Measurements from ENCODE around the gene IL15.
"Not testable (repeated sequence)": the region's sequence is repeated elsewhere in the genome, so short reads cannot be mapped to it uniquely, and the experiment has no call there.

The IL15 gene

DNA sequence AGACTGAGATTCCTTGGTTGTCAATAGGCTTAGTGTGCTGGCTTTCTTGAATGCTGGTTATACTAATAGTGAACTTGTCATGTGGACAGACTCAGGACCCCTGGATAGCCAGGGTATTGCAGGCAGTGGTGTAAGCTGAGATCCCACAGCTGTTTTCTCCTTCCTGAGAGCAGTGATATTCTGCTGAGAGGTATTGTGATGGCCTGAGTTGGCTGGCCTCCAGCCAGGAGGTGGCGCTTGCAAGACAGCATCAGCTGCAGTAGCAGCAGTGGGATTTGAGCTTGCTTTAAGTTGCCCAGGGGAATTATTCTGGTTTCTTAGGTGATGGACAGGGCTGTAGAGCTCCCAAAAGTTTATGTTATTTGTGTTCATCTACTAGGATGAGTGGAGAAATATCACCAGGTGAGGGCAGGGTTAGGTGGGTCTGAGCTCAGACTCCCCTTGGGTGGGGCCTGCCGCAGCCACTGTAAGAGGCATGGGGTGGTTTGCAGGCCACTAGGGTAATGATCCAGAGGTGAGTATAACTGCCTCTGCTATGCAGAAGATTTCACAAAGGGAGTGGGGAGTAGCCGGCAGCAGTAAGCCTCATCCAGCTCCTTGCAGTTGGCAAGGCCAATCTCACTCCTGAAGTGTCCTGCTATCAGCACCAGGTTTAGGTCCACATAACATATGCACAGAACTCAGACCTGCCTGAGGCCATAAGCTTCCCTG, 66.2 kb downstream of the IL15 start:
- peak; percentile 13 for DNase-seq (ENCODE audit: low spot score)

DNA sequence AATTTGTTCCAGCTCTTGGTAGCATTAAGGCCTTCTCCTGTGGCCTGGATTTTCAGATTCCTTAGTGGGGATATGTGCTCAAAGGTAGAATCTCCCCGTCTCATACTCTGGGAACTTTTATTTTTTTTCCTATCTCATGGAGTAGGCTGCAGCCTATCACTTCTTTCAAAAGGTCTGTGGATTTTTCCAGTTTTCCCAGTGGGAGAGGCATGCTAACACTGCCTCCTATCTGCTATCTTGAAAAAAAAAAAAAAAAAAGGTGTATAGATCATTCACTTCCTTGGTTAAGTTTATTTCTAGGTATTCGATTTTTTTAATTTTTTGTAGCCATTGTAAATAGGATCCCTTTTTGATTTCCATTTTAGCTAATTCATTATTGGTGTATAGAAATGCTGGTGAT, 67.1 kb downstream of the IL15 start:
- DNase-seq (ENCODE audit: low spot score) = no peak

DNA sequence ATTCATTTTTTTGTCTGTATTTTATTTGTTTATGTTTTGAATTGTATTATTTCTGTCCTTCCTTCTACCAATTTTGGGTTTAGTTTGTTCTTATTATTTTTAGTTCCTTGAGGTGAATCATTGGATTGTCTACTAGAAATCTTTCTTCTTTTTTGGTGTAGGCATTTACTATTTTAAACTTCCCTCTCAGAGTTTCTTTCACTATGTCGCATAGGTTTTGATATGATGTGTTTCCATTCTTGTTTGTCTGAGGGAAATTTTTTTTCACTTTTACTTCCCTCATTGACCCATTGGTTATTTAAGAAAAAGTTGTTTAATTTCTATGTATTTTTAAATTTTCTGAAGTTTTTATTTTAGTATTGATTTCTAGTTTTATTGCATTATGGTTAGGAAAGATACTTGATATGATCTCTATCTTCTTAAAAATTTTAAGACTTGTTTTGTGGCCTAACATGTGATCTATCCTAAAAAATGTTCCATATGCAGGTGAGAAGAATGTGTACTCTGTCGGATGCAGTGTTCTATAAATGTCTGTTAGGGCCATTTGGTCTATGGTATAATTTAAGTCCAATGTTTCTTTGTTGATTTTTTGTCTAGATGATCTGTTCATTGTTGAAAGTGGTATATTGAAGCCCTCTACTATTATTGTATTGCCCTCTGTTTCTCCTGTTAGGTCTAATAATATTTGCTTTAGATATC, 68.8 kb downstream of the IL15 start:
- no peak for DNase-seq (ENCODE audit: low spot score)

DNA sequence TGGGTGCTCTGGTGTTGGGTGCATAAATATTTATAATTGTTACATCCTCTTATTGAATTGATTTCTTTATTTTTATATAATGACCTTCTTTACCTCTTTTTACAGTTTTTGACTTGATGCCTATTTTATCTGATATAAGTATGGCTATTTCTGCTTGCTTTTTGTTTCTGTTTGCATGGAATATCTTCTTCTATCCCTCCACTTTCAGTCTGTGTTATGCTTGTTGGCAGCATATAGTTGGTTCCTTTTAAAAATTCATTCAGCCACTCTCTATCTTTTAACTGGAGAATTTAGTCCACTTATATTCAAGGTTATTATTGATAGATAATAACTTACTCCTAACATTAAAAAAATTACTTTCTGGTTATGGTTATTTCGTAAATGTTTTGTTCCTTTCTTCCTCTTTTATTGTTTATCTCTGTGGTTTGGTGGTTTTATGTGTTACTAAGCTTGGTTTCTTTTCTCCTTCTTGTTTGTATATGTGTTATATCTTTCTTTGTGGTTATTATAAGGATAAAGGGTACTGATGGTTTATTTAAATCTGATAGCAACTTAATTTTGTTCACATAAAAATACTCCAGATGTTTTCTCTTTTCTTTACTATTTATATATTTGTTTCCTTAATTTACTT, 69.5 kb downstream of the IL15 start:
- no peak for DNase-seq (ENCODE audit: low spot score)

DNA sequence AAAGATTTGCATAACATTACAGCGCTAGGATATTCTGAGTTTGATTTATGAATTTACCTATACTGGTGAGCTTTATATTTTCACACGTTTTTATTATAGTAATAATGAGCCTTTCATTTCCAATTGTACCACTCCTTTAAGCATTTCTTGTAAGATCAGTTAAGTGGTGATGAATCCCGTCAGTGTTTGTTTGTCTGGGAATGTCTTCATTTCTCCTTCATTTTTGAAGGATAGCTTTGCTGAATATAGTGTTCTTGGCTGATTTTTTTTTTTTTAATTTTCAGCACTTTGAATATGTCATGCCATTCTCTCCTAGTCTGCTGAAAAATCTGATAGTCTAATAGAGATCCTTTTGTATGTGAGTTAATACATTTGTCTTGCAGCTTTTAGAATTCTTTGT, 70.1 kb downstream of the IL15 start:
- DNase-seq (ENCODE audit: low spot score) = no peak

DNA sequence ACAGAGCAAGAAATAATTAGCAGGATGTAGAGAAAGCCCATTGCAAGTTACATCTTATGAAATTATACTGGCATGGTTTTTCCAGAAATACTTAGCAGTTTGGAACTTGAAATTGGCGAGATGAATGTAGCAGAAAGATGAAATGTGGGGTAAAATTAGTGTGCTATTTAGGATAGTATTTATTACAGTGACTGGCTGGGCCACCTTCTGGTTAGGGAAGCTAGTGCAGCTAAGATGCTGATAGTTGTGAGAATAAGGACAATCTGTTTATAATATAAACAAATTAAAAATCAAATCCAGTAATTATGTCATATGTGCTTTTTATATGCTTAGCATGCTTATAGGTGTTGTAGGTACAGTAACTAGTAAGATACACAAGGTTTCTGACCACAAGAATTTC, 74.8 kb downstream of the IL15 start:
- DNase-seq (ENCODE audit: low spot score) = peak; percentile 19

DNA sequence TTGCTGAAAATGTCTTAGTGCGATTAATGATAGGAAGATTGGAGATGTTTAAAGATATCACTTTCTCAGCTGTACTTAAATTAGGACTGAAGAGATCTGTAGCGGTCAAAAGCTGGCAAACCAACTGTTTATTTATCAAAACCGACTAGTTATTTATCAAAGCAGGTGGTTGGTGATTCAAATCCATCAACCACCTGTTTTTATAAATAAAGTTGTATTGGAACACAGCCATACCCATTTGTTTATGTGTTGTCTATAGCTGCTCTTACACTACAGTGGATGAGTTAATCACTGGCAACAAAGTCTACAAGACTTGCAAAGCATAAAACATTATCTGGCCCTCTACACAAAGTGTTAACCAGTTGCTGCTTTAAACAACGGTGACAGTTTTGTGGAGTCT, 76.8 kb downstream of the IL15 start:
- no peak for DNase-seq (ENCODE audit: low spot score)

DNA sequence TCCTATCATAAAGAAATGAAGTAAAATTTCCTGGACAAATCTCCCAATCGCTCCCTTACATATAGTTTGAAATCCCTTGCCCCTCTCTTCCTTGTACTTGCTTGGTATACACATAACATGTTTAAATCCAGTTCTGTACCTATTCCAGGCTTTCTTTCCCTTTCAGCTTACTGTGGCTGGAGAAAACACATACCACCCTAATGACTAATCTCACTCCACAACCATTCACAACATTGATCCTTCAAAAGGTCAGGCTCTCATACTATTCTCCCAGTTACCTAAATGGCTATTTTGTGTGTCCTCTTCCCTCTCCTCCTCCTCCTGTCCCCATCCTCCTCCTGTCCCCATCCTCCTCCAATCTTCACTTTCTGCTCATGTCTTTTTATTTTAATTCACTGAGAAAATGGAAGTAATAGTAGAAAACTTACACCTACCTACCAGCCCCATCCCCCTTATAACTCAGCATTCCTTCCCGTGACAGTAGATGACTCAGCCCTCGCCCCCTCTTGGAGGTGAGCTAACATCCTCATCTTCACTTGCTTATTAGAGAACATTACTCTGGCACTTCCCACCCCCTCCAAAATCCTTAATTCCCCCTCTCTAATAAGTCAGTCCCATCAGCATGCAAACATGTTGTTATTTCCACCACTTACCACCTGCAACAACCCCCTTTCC, 77.5 kb downstream of the IL15 start:
- DNase-seq (ENCODE audit: low spot score) = peak; percentile 85

DNA sequence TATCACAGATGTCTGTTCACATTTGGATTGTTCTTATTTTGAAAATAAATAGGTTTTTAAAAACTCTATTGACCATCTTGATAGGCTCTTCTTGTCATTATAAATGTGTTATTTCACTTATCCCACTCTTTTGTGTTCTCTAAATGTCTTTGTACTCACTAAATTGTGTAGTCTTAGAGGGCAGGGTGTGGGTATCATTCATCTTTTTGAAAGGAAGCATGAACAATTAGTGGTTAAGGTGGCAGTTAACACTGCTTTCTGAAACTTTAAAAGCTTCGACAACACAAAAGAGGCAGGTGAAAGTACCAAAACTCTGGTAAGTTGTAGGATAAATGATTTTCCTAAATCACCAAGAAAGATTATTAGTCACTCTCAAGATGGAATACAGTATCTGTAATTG, 83.2 kb downstream of the IL15 start:
- no peak for DNase-seq (ENCODE audit: low spot score)

DNA sequence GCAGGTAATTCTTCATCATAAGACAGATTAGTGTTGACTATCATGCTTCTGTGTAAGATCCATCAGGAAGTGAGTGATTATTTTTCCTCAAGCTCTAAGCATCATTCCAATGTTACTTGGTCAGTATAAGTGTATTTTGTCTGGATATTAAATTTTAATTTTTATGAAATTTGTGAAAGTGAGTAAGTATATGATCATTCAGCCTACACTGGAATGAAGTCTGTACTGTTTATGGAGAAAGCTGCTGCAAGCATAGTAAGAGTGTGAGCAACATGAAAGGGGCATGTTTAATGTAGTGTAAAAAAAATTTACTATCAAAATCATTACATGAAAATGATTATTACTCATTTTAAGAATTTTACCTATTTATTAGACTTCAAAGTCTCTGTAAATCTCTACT, 84.8 kb downstream of the IL15 start:
- no peak for DNase-seq (ENCODE audit: low spot score)

DNA sequence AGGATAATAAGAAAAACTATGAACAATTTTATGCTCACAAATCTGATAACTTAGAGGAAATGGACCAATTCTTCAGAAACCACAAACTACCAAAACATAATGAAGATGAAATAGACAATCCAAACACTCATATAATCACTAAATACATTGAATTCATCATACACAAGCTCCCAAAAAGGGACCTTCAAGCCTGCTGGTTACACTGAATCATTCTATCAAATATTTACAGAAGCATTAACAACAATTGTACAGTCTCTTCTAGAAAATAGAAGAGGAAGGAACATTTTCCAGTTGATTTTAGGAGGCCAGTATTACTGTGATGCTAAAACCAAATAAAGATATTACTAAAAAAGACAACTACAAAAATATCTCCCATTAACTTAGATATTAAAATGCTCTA, 88.3 kb downstream of the IL15 start:
- DNase-seq (ENCODE audit: low spot score) = no peak

DNA sequence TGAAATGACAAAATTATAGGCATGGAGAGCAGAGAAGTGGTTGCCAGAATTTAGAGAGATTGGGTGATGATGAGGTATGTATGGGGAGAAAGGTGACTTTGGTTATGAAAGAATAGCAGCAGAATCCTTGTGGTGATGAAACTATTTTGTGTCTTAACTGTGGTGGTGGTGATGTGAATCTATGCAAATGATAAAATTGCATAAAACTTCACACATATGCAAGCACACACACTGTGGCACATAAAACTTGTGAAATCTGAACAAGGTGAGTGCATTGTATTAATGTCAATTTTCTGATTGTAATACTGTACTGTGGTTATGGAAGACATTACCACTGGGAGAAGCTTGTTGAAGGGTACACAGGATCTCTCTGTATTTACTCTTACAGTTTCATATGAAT, 91.0 kb downstream of the IL15 start:
- no peak for DNase-seq (ENCODE audit: low spot score)

DNA sequence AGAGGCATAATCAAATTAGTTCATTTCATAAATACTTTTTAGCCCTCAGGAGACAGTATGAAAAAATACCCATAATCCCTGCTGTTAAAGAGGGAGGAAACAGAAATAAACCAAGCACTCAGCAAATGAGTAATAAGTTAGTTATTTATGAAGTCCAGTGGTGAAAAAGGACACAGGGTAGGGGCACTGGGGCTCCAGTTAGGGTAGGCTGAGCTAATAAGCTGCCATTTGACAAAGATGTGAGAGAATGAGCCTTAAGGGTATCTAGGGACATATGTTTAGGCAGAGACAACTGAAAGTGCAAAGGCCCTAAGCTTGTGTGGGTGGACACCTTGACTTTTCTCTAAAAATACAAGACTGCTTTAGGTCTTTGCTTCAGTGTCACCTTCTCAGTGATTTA, 94.4 kb downstream of the IL15 start:
- DNase-seq (ENCODE audit: low spot score) = peak; percentile 29

DNA sequence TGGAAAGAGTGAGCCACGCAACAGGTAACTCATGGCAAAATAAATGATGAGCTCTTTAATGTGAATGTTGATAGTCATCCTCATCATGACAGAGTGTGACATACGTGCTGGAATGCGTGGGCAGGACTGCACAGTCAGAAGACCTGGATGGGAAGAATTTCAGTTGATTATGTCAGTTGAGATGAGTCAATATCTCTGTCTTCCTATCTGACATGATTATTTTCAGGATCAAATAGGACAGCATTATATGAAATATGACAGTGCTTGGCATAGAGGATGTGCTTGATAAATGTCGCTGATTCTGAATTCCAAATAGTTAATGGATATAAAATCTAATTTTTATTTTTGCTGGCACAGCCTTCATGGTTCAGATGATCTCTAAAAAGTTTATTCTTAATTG, 95.1 kb downstream of the IL15 start:
- DNase-seq (ENCODE audit: low spot score) = peak; percentile 48

DNA sequence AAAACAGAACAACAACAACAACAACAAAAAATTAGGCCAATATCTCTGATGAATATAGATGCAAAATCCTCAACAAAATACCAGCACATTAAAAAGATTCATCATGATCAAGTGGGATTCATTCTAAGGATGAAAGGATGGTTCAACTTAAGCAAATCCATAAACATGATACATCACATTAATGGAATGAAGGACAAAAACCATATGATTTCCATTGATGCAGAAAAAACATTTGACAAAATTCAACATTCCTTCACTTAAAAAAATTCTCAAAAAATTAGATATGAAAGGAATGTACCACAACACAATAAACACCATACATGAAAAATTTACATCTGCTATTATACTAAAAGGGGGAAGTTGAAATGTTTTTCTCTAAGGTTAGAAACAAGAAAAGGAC, 103.3 kb downstream of the IL15 start:
- no peak for DNase-seq (ENCODE audit: low spot score)

DNA sequence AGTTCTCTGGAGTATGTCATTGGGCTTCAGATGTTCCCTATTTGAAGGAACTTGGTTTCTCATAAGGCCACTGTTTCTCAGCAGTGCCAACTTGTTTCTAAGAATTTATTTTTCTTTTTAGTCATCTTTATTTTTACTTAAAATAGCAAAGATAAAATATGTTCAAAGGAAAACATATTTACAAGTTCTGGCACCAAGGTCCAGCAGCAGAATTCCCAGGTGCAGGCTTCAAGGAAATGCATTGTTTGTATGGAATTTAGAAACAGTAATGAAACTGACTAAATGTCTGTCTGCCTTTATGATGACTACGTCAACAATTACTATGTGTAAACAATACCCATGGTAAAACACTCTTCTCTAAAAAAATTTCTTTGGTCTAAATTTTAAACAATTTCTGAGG, 109.6 kb downstream of the IL15 start:
- DNase-seq (ENCODE audit: low spot score) = no peak

DNA sequence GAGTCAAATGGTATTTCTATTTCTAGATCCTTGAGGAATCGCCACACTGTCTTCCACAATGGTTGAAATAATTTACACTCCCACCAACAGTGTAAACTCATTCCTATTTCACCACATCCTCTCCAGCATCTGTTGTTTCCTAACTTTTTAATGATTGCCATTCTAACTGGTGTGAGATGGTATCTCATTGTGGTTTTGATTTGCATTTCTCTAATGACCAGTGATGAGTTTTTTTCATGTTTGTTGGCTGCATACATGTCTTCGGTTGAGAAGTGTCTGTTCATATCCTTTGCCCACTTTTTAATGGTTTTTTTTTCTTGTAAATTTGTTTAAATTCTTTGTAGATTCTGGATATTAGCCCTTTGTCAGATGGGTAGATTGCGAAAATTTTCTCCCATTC, 115.4 kb downstream of the IL15 start:
- DNase-seq (ENCODE audit: low spot score) = not testable (repeated sequence)

DNA sequence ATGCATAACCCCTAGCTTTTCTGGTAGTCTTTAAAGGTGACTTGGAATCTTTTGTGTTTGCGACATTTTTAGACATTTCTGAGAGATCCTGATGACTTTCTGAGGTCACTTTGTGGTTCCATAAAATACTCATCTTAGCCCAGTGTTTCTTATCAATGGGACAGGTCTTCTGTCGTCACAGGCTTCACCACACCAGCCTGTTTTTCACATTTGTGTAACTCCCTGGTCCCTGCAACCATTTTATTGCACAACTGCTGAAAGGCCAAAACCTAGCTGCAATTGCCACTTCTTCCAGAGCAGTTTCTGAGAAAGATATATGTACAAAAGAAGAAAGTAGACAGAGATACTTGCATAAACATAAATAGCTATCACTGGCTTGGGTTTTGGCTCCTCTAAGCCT, 120.9 kb downstream of the IL15 start:
- no peak for DNase-seq (ENCODE audit: low spot score)

DNA sequence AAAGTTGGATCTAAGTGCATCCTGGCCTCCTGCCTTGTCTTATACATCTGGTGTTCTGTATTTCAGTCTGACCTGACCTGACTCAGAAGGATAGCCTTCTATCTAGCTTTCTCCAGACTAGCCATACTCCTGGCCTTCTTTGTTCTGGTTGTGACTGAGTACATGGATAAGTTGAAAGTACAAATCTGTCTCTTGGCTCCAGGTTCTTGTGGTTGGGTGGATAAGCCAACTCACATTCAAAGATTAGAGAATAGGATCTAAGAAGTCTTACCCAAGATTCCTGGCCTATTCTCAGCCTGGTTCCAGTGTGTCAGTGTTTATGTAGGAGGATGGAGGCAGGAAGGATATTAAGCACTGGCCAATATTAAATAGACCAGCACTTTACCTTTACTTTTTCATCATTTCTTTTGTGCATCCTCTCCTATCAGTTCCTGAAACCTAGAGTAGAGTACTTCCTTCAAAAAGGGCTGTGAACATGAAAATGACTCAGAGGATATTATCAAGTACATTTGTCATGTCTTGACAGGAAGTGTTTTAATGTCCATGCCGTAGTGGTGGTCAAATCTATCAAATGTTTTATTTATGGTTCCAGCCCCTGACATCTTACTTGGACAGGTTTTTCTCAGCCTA, 123.5 kb downstream of the IL15 start:
- peak; percentile 38 for DNase-seq (ENCODE audit: low spot score)

DNA sequence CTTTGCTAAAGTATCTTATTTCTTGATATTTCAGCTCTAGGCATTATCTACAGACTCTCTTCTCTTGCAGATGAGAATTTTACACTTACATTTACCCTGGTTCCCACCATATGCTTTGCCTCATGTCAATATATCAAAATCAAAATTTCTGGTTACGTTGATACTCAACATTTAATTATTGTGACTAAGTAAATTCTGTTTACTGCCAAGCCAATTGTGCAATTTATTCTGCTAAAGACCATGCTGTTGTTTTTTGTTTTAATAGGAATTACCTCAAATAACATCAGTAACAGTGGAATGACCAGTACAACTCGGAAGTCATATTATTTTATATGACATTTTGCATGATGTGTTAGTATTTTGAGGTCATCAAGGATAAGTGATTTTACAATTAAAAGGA, 125.5 kb downstream of the IL15 start:
- no peak for DNase-seq (ENCODE audit: low spot score)

DNA sequence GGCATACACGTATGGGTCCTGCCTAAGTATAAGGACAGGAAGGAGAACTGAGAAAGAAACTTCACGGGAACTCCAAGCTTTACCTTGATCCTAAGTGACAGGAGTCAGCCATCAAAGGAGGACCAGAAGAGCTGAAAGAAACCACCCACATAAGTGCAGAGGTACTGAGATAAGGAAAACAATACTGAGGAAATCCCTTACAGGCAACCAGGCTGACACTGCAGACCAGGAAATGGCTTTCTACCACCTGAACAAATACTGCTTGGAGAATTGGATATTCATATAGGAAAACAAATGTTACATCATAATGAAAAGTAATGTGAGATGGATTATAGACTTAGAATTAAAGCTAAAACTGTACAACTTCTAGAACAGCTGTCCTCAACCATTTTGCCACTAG, 127.0 kb downstream of the IL15 start:
- no peak for DNase-seq (ENCODE audit: low spot score)

DNA sequence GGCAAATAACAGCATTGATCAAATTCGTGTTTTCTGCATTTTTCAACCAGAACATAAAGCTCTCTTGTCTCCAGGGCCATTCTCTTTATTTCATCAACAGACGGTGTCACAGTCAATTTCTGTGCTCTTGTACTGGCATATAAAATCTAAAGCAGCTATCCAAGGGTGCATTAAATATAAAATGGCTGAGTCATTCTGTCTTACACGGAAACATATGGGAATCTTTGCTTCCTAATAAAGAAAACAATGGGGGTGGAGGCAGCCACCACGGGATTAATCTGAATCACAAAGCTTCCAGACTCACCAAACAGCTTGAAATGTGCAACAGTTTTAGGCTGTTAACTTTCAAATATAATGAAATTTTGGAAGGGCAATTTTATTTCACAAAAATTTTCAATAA, 132.6 kb downstream of the IL15 start:
- no peak for DNase-seq (ENCODE audit: low spot score)
